ENCODE data around the gene SIM2. TPM values are rescaled to one million over a fixed set of nuclear protein-coding genes. Genes with fewer than 3 reads are reported as not detected.

Gene SIM2
- total RNA-seq, 1 donor from 2014 or later: not detected

- no peak overlapping the region for H3K27ac Mint-ChIP-seq
- no peak overlapping the region for H3K4me3 Mint-ChIP-seq
- H3K27me3 Mint-ChIP-seq (ENCODE audit: low read depth): no peaks in the 10 kb centered on the region
- peaks cover 12% of the 10 kb centered on the region for H3K9me3 Mint-ChIP-seq
- no peaks in the 10 kb centered on the region for H3K36me3 Mint-ChIP-seq
- no peak for DNase-seq (ENCODE audit: low spot score in 2 of 2, unreplicated experiment in 2 of 2)
- no peak for TF ChIP-seq CTCF (IDR thresholded peaks at IDR 0.05; ENCODE audit: unreplicated experiment)
- peaks cover 2% of the 10 kb centered on the region for H3K4me1 Mint-ChIP-seq
Observed at GRCh38 chr21:36780861-36781260, 81.9 kb downstream of the SIM2 start.

- Mint-ChIP-seq H3K4me3 (no peak overlapping the region), H3K27me3 (ENCODE audit: low read depth) (no peaks in the 10 kb centered on the region), H3K27ac (no peak overlapping the region), H3K36me3 (no peaks in the 10 kb centered on the region), H3K9me3 (peaks cover 12% of the 10 kb centered on the region), H3K4me1 (peaks cover 11% of the 10 kb centered on the region)
- no peak for DNase-seq (ENCODE audit: low spot score in 2 of 2, unreplicated experiment in 2 of 2)
- TF ChIP-seq CTCF (IDR thresholded peaks at IDR 0.05; ENCODE audit: unreplicated experiment): no peak
Observed at GRCh38 chr21:36783612-36784374, 84.9 kb downstream of the SIM2 start.

GRCh38 chr21:36784947-36785346, 86.0 kb downstream of the SIM2 start:
- no peak for TF ChIP-seq CTCF (IDR thresholded peaks at IDR 0.05; ENCODE audit: unreplicated experiment)
- no peaks in the 10 kb centered on the region for H3K36me3 Mint-ChIP-seq
- no peak overlapping the region for H3K27ac Mint-ChIP-seq

GRCh38 chr21:36785615-36786014, 86.7 kb downstream of the SIM2 start:
- no peak overlapping the region for H3K27ac Mint-ChIP-seq
- H3K36me3 Mint-ChIP-seq: no peaks in the 10 kb centered on the region
- peaks cover under 1% of the 10 kb centered on the region for H3K9me3 Mint-ChIP-seq
- DNase-seq (ENCODE audit: low spot score in 2 of 2, unreplicated experiment in 2 of 2): no peak
- no peak for TF ChIP-seq CTCF (IDR thresholded peaks at IDR 0.05; ENCODE audit: unreplicated experiment)
- no peaks in the 10 kb centered on the region for H3K27me3 Mint-ChIP-seq (ENCODE audit: low read depth)
- peaks cover 13% of the 10 kb centered on the region for H3K4me1 Mint-ChIP-seq
- H3K4me3 Mint-ChIP-seq: no peak overlapping the region

More at GRCh38 chr21:36784947-36785346, 86.0 kb downstream of the SIM2 start:
- Mint-ChIP-seq H3K9me3 (peaks cover 4% of the 10 kb centered on the region), H3K4me1 (peaks cover 11% of the 10 kb centered on the region), H3K4me3 (no peak overlapping the region), H3K27me3 (ENCODE audit: low read depth) (no peaks in the 10 kb centered on the region)
- no peak for DNase-seq (ENCODE audit: low spot score in 2 of 2, unreplicated experiment in 2 of 2)

- no peak for DNase-seq (ENCODE audit: low spot score in 2 of 2, unreplicated experiment in 2 of 2)
- H3K27ac Mint-ChIP-seq: no peak overlapping the region
- H3K36me3 Mint-ChIP-seq: no peaks in the 10 kb centered on the region
- TF ChIP-seq CTCF (IDR thresholded peaks at IDR 0.05; ENCODE audit: unreplicated experiment): no peak
- no peak overlapping the region for H3K4me3 Mint-ChIP-seq
- no peaks in the 10 kb centered on the region for H3K27me3 Mint-ChIP-seq (ENCODE audit: low read depth)
- no peaks in the 10 kb centered on the region for H3K9me3 Mint-ChIP-seq
- peaks cover 19% of the 10 kb centered on the region for H3K4me1 Mint-ChIP-seq
Observed at GRCh38 chr21:36786186-36786585, 87.3 kb downstream of the SIM2 start.

Data from mesothelial cell of epicardium (in vitro differentiated cells).